CD14-positive monocyte (primary cell): ENCODE measurements around the gene PDE9A. TPM values are rescaled to one million over a fixed set of nuclear protein-coding genes. Genes with fewer than 3 reads are reported as not detected.

Source experiments
- DNase-seq, 3 donors: peaks; one replicate each; pipeline ENCODE4 v3.0.0-alpha.2; 2011 to 2022
- H2AFZ ChIP-seq: 2 replicates; pipeline ENCODE4 v1.6.0; 2012; ENCODE audit warnings: mild to moderate bottlenecking, low read depth, low read length, inconsistent platforms; ENCODE audit not compliant: insufficient read depth, poor library complexity, severe bottlenecking
- H3K27ac ChIP-seq, 2 donors: 1 replicate in 1 of 2; 2 replicates in 1 of 2; pipeline ENCODE4 v1.5.1; 2012 to 2013; ENCODE audit warnings: low read length in 2 of 2, control low read depth in 1 of 2, inconsistent platforms in 1 of 2, low read depth in 1 of 2, mild to moderate bottlenecking in 1 of 2
- H3K27me3 ChIP-seq, 2 donors: one replicate each; pipeline versions ENCODE4 v1.6.0 to v1.6.1; 2011 to 2013; ENCODE audit warnings: low read length in 2 of 2; ENCODE audit not compliant: control insufficient read depth in 2 of 2, insufficient read depth in 2 of 2
- H3K36me3 ChIP-seq, 2 donors: replicated peaks in 1 of 2; 1 replicate in 1 of 2; 2 replicates in 1 of 2; pipeline versions ENCODE4 v1.5.1 to v1.6.1; 2012 to 2013; ENCODE audit warnings: low read length in 2 of 2, control low read depth in 1 of 2, inconsistent platforms in 1 of 2, mild to moderate bottlenecking in 1 of 2; ENCODE audit not compliant: insufficient read depth in 2 of 2, control insufficient read depth in 1 of 2
- H3K4me1 ChIP-seq, 2 donors: 1 replicate in 1 of 2; 2 replicates in 1 of 2; pipeline versions ENCODE4 v1.5.1 to v1.6.1; 2012 to 2013; ENCODE audit warnings: low read length in 2 of 2, control low read depth in 1 of 2, inconsistent platforms in 1 of 2, mild to moderate bottlenecking in 1 of 2, moderate library complexity in 1 of 2; ENCODE audit not compliant: insufficient read depth in 2 of 2, control insufficient read depth in 1 of 2
- H3K4me2 ChIP-seq: replicated peaks from 2 replicates; pipeline ENCODE3; 2012; ENCODE audit warnings: low read length, moderate library complexity, mild to moderate bottlenecking; ENCODE audit not compliant: poor library complexity, severe bottlenecking; ENCODE audit errors: extremely low read depth
- H3K4me3 ChIP-seq, 3 experiments: fragments of 200-600 bp in 1 of 3; sonication (generic) in 1 of 3; replicated peaks in 1 of 3; 1 replicate in 2 of 3; 2 replicates in 1 of 3; pipeline ENCODE4 v1.5.1; 2011 to 2013; ENCODE audit warnings: low read length in 3 of 3, mild to moderate bottlenecking in 3 of 3, control low read depth in 2 of 3, low read depth in 2 of 3, inconsistent platforms in 1 of 3, moderate library complexity in 1 of 3
- H3K79me2 ChIP-seq: 2 replicates; pipeline ENCODE4 v1.6.0; 2012; ENCODE audit warnings: mild to moderate bottlenecking, control low read depth, inconsistent platforms, low read length, moderate library complexity; ENCODE audit not compliant: insufficient read depth
- H3K9ac ChIP-seq: 2 replicates; pipeline ENCODE4 v1.6.0; 2017; ENCODE audit warnings: low read length, mild to moderate bottlenecking; ENCODE audit not compliant: insufficient read depth, poor library complexity, severe bottlenecking
- H3K9me3 ChIP-seq, 2 donors: replicated peaks in 1 of 2; 1 replicate in 1 of 2; 2 replicates in 1 of 2; pipeline versions ENCODE4 v1.5.1 to v1.6.1; 2012 to 2013; ENCODE audit warnings: low read length in 2 of 2, control low read depth in 1 of 2; ENCODE audit not compliant: control insufficient read depth in 1 of 2, insufficient read depth in 1 of 2
- H4K20me1 ChIP-seq: 2 replicates; pipeline ENCODE4 v1.6.0; 2012; ENCODE audit warnings: mild to moderate bottlenecking, low read length, control low read depth, moderate library complexity; ENCODE audit not compliant: insufficient read depth
- H3K27ac Mint-ChIP-seq, 7 donors: one replicate each; pipeline ENCODE4 v1.8.0; 2020; ENCODE audit warnings: mild to moderate bottlenecking in 7 of 7, mixed read lengths in 7 of 7, moderate library complexity in 6 of 7, inconsistent platforms in 2 of 7
- H3K27me3 Mint-ChIP-seq, 3 donors: one replicate each; pipeline ENCODE4 v1.8.0; 2021 to 2022; ENCODE audit warnings: low read depth in 3 of 3, mild to moderate bottlenecking in 3 of 3, mixed read lengths in 3 of 3, moderate library complexity in 3 of 3, inconsistent platforms in 1 of 3
- H3K36me3 Mint-ChIP-seq, 2 donors: one replicate each; pipeline ENCODE4 v1.8.0; 2020; ENCODE audit warnings: mixed read lengths in 2 of 2, inconsistent platforms in 1 of 2, mild to moderate bottlenecking in 1 of 2
- H3K4me1 Mint-ChIP-seq: one replicate; pipeline ENCODE4 v1.8.0; 2020; ENCODE audit warnings: mild to moderate bottlenecking, mixed read lengths
- H3K4me3 Mint-ChIP-seq, 2 donors: one replicate each; pipeline ENCODE4 v1.8.0; 2020; ENCODE audit warnings: mild to moderate bottlenecking in 2 of 2, mixed read lengths in 2 of 2, moderate library complexity in 1 of 2
- H3K9me3 Mint-ChIP-seq, 7 donors: one replicate each; pipeline ENCODE4 v1.8.0; 2020 to 2022; ENCODE audit warnings: mixed read lengths in 7 of 7, mild to moderate bottlenecking in 6 of 7, moderate library complexity in 6 of 7, inconsistent platforms in 2 of 7
- CTCF ChIP-seq: fragments of 200-600 bp; IDR thresholded peaks from one replicate; pipeline ENCODE4 v1.8.0; 2022; ENCODE audit warnings: antibody characterized with exemption, mild to moderate bottlenecking
- WGBS: methylation state at CpG from one replicate; pipeline ENCODE4 v1.1.5; 2013; ENCODE audit warnings: missing lambda C conversion rate; ENCODE audit not compliant: insufficient coverage; 5-methylcytosine and 5-hydroxymethylcytosine counted together
- intact Hi-C, 2 donors: fragments of 100-400 bp; cut with micrococcal nuclease; formaldehyde crosslinking; loops; one replicate each; pipeline versions ENCODE4 v1.15.0 to v1.15.1; 2023
- polyA plus RNA-seq, 3 donors: library from polyadenylated mRNA; depleted of rRNA in 1 of 3; unstranded in 2 of 3; stranded (reverse) in 1 of 3; fragments of 300-500 nt in 2 of 3; fragments of >200 nt in 1 of 3; fragmentation: Illumina TruSeq in 2 of 3; gene quantifications; 1 replicate in 2 of 3; 2 replicates in 1 of 3; pipeline ENCODE4 v1.2.3, GENCODE V29; 2012 to 2021

The PDE9A gene
- polyA plus RNA-seq, 3 donors, result 0.05 to 0.52 TPM; not detected in 1

- no peak overlapping the region for H3K9ac ChIP-seq
- no peak overlapping the region for H3K4me3 ChIP-seq
- no peaks in the 10 kb centered on the region for H4K20me1 ChIP-seq
- no peaks in the 10 kb centered on the region for H3K36me3 ChIP-seq
- intact Hi-C loops, result no loop called here
- Mint-ChIP-seq H3K4me1 (no peaks in the 10 kb centered on the region), H3K9me3 (peaks cover 0 to 3% (median 0%) of the 10 kb centered on the region in 7 donors), H3K27ac (no peak overlapping the region), H3K36me3 (no peaks in the 10 kb centered on the region), H3K27me3 (peaks cover 2 to 4% (median 2%) of the 10 kb centered on the region in 3 donors), H3K4me3 (no peak overlapping the region)
- DNase-seq, result no peak
- 98% methylated on average over 11 of the region's 13 CpGs for WGBS
- TF ChIP-seq CTCF, result no peak
- H3K27ac ChIP-seq, result no peak overlapping the region
- peaks cover 0 to 4% of the 10 kb centered on the region in 2 donors for H3K9me3 ChIP-seq
- H3K27me3 ChIP-seq, result no peaks in the 10 kb centered on the region
- no peaks in the 10 kb centered on the region for H3K4me1 ChIP-seq
- no peak overlapping the region for H3K4me2 ChIP-seq
- no peaks in the 10 kb centered on the region for H3K79me2 ChIP-seq
- H2AFZ ChIP-seq, result no peak overlapping the region
Measured at GRCh38 chr21:42665484-42665883, 12.1 kb downstream of the PDE9A start.

GRCh38 chr21:42666023-42666747, 12.8 kb downstream of the PDE9A start:
- TF ChIP-seq CTCF, result no peak

More at GRCh38 chr21:42666023-42666747, 12.8 kb downstream of the PDE9A start:
- no peak overlapping the region for H3K9ac ChIP-seq
- intact Hi-C loops, result no loop called here
- no peaks in the 10 kb centered on the region for H4K20me1 ChIP-seq
- no peak for DNase-seq
- no peak overlapping the region for H3K4me3 ChIP-seq
- Mint-ChIP-seq H3K4me3 (no peak overlapping the region), H3K27me3 (peaks cover 2 to 4% (median 2%) of the 10 kb centered on the region in 3 donors), H3K27ac (no peak overlapping the region), H3K36me3 (no peaks in the 10 kb centered on the region), H3K9me3 (peaks cover 0 to 3% (median 0%) of the 10 kb centered on the region in 7 donors), H3K4me1 (no peaks in the 10 kb centered on the region)
- 93% methylated on average over 28 of the region's 30 CpGs for WGBS
- no peaks in the 10 kb centered on the region for H3K36me3 ChIP-seq
- H3K27me3 ChIP-seq, result no peaks in the 10 kb centered on the region
- H3K9me3 ChIP-seq, result peaks cover 0 to 4% of the 10 kb centered on the region in 2 donors
- no peaks in the 10 kb centered on the region for H3K4me1 ChIP-seq
- no peak overlapping the region for H3K27ac ChIP-seq
- no peak overlapping the region for H2AFZ ChIP-seq
- H3K79me2 ChIP-seq, result no peaks in the 10 kb centered on the region
- H3K4me2 ChIP-seq, result no peak overlapping the region
